Osteocyte (in vitro differentiated cells): Measurements from ENCODE around the gene SC5D. TPM values are rescaled to one million over a fixed set of nuclear protein-coding genes. Genes with fewer than 3 reads are reported as not detected.

Source experiments
- DNase-seq: peaks from one replicate; pipeline ENCODE4 v3.0.0; 2021; ENCODE audit warnings: mixed read lengths; ENCODE audit not compliant: unreplicated experiment; ENCODE audit errors: extremely low spot score
- H3K27ac Mint-ChIP-seq: one replicate; pipeline ENCODE4 v1.8.0; 2021; ENCODE audit warnings: mild to moderate bottlenecking, mixed read lengths; ENCODE audit not compliant: unreplicated experiment
- H3K27me3 Mint-ChIP-seq: one replicate; pipeline ENCODE4 v1.8.0; 2021; ENCODE audit warnings: mixed read lengths; ENCODE audit not compliant: unreplicated experiment
- H3K36me3 Mint-ChIP-seq: one replicate; pipeline ENCODE4 v1.8.0; 2021; ENCODE audit warnings: mixed read lengths; ENCODE audit not compliant: unreplicated experiment
- H3K4me1 Mint-ChIP-seq: one replicate; pipeline ENCODE4 v1.8.0; 2021; ENCODE audit warnings: mixed read lengths; ENCODE audit not compliant: unreplicated experiment
- H3K4me3 Mint-ChIP-seq: one replicate; pipeline ENCODE4 v1.8.0; 2021; ENCODE audit warnings: mild to moderate bottlenecking, moderate library complexity, mixed read lengths; ENCODE audit not compliant: unreplicated experiment
- H3K9me3 Mint-ChIP-seq: one replicate; pipeline ENCODE4 v1.8.0; 2021; ENCODE audit warnings: mixed read lengths; ENCODE audit not compliant: unreplicated experiment
- CTCF ChIP-seq: fragments of 200-600 bp; sonication (generic); IDR thresholded peaks from 2 replicates; pipeline ENCODE4 v1.5.0; 2021; ENCODE audit warnings: antibody characterized with exemption, mild to moderate bottlenecking, moderate library complexity
- total RNA-seq: library from RNA; stranded (reverse); gene quantifications from 2 replicates; pipeline ENCODE4 v1.2.1, GENCODE V29; 2021

SC5D gene
- total RNA-seq, 1 donor from 2014 or later: 32.3 TPM

DNA sequence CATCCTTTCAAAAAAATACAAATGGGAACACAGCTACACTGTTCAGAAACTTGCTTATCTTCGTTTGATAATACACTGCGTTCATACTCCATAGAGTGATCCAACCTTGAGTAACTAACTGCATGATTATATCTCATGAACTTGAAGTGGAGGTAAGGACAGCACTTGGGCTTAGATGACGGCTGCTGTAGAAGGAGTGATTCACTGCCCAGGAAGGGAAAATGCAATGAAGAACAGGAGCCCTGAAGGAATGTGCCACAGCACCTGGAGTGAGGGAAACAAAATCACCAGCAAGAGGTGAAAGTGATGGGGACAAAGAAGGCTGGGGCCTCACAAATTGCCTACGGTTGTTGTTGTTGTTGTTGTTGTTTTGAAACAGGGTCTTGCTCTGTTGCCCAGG, 44.1 kb upstream of the SC5D start:
- Mint-ChIP-seq H3K36me3 (no peaks in the 10 kb centered on the region), H3K27me3 (peaks cover 22% of the 10 kb centered on the region), H3K4me1 (no peaks in the 10 kb centered on the region), H3K4me3 (no peak overlapping the region), H3K27ac (no peak overlapping the region), H3K9me3 (no peaks in the 10 kb centered on the region)
- no peak for DNase-seq
- TF ChIP-seq CTCF: no peak

DNA sequence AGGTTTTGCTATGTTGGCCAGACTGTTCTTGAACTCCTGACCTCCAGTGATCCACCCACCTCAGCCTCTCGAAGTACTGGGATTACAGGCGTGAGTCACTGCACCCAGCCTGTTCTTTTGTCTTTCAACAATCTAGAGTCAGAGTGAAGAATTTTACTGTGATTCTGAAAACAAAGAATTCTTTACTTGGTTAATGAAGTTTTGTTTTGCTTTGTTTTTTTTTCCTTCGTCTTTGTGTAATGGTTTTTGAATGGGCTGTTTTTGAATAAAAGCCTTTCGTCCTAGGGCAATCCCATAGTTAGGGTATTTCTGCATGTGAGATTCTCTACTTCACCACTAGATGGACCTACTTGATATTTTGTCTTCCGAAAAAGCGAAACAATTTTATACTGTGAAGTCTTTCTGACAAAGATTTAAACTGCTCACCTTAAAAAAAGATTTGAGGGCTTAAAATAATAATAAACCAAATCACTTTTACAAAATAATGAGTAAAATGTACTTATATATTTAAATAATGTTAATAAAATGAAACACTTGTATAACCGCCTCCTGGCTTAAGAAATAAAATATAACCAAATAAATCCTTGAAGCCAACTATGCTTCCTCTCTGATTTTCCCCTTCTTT, 43.4 kb upstream of the SC5D start:
- no peaks in the 10 kb centered on the region for H3K4me1 Mint-ChIP-seq
- H3K4me3 Mint-ChIP-seq: no peak overlapping the region
- H3K36me3 Mint-ChIP-seq: no peaks in the 10 kb centered on the region
- no peak overlapping the region for H3K27ac Mint-ChIP-seq
- H3K27me3 Mint-ChIP-seq: peaks cover 23% of the 10 kb centered on the region
- TF ChIP-seq CTCF: peak; percentile 73
- H3K9me3 Mint-ChIP-seq: no peaks in the 10 kb centered on the region
- no peak for DNase-seq

DNA sequence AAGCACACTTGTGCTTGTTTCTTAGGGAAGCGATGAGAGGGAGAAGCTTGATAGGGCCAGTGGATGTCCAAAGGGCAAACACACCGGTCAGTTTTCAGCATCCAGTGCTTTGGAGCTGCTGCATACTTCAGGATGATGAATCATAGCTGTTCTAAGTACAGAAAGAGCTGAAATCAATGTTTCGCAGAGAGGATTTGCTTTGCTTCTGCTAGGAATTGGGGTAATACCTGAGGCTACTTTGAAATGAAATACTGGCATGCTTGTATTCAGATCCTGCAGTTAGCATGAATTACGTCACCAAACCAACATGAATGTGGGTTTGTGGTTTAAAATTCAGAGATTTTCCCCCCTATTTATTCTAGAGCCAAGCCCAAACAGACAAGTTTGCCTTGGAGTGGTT, 41.7 kb upstream of the SC5D start:
- no peaks in the 10 kb centered on the region for H3K36me3 Mint-ChIP-seq
- no peak overlapping the region for H3K4me3 Mint-ChIP-seq
- peaks cover 33% of the 10 kb centered on the region for H3K27me3 Mint-ChIP-seq
- H3K4me1 Mint-ChIP-seq: no peaks in the 10 kb centered on the region
- TF ChIP-seq CTCF: no peak
- no peak for DNase-seq
- no peaks in the 10 kb centered on the region for H3K9me3 Mint-ChIP-seq
- no peak overlapping the region for H3K27ac Mint-ChIP-seq

DNA sequence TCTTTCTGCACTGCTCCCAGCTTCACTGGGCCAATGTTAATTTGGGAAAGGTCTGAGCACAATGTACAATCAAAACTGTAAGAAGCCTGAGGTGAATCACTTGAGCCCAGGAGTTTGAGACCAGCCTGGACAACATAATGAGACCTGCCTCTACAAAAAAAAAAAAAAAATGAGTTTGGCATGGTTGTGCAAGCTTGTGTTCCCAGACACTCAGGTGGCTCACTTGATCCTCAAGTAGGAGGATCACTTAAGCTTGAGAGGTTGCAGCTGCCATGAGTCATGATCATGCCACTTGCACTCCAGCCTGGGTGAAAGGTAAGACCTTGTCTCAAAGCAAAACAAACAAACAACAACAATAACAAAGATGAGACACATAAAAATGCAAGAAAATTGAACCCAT, 38.6 kb upstream of the SC5D start:
- Mint-ChIP-seq H3K4me1 (no peaks in the 10 kb centered on the region), H3K27ac (no peak overlapping the region), H3K9me3 (no peaks in the 10 kb centered on the region), H3K36me3 (no peaks in the 10 kb centered on the region), H3K4me3 (no peak overlapping the region), H3K27me3 (peaks cover 42% of the 10 kb centered on the region)
- no peak for TF ChIP-seq CTCF
- no peak for DNase-seq

GRCh38 chr11:121254756-121255155, 37.8 kb upstream of the SC5D start:
- Mint-ChIP-seq H3K4me3 (no peak overlapping the region), H3K9me3 (no peaks in the 10 kb centered on the region), H3K4me1 (no peaks in the 10 kb centered on the region), H3K36me3 (no peaks in the 10 kb centered on the region), H3K27ac (no peak overlapping the region), H3K27me3 (peaks cover 44% of the 10 kb centered on the region)
- no peak for TF ChIP-seq CTCF
- DNase-seq: no peak
